Measurements from ENCODE around the gene DDI2.
"Not testable (repeated sequence)": the region's sequence is repeated elsewhere in the genome, so short reads cannot be mapped to it uniquely, and the experiment has no call there.

DDI2 gene

DNA sequence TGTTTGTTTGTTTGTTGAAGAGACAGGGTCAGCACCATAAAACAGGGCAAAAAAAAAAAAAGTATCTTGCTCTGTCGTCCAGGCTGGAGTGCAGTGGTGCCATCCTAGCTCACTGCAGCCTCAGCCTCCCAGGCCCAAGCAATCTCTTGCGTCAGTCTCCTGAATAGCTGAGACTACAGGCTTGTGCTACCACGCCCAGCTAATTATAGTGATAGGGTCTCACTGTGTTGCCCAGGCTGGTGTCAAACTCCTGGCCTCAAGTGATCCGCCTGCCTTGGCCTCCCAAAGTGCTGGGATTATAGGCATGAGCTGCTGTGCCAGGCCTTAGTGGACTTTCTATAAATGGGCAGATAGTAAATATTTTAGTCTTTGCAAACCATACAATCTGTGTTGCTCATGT lies 19.2 kb downstream of the DDI2 start:
- DNase-seq (ENCODE audit: low read depth in 2 of 2): no peak

DNA sequence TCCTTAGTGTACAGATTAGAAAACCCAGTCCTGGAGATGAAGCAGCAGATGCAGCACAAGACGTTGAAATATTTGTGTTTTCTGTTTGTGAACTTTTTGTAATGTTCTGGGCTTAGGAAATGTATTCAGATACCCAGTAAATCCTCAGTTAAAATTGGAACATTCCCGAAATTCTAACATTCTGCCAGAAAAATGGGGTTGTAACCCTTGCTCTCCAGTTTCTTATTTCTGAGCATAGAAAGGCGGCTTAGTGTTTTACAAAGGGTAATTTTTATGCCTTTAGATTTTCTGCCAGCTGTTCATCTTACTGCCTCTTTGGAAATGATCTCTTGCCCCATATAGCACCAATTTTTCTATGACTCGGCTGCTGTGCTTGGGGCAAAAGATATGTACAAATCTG lies 20.6 kb downstream of the DDI2 start:
- DNase-seq (ENCODE audit: low read depth in 2 of 2): no peak

DNA sequence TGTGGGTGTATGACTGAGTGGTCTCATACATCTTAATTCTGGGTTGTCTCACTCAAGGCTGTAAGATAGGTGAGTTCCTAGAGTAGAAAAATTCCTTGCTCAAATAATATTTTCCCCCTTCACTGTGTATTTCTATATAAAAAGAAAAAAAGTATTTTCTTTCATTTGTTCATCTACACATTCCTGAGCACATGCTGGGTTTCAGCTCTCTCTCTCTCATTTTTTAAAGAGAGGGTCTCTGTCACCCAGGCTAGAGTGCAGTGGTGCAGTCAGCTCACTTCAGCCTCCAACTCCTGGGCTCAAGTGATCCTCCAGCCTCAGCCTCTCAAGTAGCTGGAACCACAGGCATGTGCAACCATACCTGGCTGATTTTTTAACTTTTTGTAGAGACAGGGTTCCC lies 22.0 kb downstream of the DDI2 start:
- DNase-seq (ENCODE audit: low read depth in 2 of 2): no peak

DNA sequence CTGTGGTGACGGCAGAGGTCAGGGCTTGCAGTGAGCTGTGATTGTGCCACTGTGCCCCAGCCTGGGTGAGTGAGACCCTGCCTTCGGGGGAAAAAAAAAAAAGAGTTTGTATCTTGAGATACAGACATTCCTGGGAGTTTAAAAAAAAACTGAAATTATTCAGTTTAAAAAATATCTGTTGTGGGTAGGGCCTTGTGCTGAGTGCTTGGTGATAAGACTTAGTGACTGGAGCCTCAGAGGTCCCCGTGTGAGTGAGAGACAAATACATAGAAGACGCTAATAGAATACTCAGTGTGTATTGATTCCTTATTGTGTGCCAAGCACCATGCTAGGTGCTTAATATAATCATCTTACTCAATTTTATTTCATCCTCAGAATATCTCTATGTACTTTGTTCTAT lies 22.7 kb downstream of the DDI2 start:
- DNase-seq (ENCODE audit: low read depth in 2 of 2): no peak

DNA sequence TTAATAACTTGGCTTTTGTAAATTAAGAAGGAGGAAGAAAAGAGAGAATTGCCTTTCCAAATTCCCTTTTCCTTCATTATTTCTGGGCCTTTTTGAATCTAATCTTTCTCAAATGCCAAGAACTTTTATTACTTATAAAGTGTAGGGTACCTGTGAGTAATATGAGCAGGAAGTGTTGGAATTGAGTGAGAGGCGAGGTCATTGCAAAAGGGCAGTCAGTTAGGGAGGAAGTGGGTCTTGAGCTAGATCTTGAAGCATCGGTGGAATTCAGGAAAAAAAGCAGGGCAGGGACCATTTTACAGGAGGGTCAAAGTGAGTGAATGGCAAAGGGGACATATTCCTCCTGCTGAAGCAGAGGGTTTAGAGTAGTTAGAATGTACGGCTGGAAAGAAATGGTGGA lies 23.4 kb downstream of the DDI2 start:
- no peak for DNase-seq (ENCODE audit: low read depth in 2 of 2)

DNA sequence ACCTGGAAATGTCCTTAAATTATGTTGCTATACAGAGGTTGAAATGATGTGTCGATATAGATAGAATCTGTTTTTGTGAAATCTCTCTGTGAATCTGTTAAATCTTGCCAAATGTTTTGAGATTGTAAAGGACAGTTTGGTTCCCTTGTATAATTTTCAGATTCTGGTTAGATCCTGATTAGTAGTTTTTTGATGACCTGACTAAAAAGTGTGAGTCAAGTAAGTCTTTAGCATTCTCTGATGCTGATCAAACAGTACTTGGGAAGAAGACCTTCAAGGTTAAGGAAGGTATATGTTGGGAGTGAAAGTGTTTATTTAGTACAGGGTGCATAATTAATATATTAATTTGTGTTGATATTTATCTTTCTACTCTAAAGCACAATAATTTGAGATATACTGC lies 32.7 kb downstream of the DDI2 start:
- no peak for DNase-seq (ENCODE audit: low read depth in 2 of 2)

DNA sequence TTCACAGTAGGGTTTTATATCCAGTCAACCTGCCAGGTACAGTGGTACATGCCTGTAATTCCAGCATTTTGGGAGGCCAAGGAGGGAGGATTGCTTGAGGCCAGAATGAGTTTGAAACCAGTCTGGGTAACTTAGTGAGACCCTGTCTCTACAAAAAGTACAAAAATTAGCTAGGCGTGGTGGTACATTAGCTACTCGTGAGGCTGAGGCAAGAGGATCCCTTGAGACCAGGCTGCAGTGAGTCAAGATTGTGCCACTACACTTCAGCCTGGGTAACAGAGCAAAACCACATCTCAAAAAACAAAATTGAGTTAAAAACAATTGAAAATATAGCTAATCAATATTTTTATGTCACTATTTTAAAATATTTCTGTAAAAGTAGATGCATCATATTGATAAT lies 33.2 kb downstream of the DDI2 start:
- DNase-seq (ENCODE audit: low read depth in 2 of 2): no peak

DNA sequence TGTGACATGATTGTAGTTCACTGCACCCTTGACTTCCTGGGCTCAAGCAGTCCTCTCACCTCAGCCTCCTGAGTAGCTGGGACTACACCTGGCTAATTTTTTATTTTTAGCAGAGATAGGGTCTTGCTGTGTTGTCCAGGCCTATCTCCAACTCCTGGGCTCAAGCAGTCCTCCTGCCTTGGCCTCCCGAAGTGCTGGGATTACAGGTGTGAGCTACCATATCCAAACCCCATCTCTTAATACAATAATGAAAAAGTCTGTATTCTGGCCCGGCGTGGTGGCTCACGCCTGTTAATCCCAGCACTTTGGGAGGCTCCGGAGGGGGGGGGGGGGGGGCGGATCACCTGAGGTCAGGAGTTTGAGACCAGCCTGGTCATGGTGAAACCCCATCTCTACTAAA lies 34.9 kb downstream of the DDI2 start:
- not testable (repeated sequence) for DNase-seq (ENCODE audit: low read depth in 2 of 2)

DNA sequence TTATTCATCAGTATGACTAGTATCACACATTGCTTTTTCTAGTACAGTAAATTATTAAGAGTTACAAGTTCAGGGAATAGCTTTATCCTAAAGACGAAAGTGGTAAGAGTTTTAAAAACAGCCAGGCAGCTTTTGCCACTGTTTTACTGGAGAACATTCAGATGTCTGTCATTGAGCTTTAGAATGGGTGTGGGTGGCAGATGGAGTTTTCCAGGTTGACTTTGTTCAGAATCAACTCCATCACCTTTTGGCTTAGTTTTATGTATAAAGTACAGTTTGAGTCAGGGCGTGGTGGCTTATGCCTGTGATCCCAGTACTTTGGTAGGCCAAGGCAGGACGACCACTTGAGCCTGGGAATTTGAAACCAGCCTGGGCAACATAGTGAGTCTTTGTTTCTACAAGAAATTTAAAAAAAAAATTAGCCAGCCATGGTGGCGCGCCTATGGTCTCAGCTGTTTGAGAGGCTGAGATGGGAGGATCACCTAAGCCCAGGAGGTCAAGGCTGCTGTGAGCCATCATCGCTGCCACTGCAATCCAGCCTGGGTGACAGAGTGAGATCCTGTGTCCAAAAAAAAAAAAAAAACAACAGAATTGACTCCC lies 36.9 kb downstream of the DDI2 start:
- no peak for DNase-seq (ENCODE audit: low read depth in 2 of 2)

DNA sequence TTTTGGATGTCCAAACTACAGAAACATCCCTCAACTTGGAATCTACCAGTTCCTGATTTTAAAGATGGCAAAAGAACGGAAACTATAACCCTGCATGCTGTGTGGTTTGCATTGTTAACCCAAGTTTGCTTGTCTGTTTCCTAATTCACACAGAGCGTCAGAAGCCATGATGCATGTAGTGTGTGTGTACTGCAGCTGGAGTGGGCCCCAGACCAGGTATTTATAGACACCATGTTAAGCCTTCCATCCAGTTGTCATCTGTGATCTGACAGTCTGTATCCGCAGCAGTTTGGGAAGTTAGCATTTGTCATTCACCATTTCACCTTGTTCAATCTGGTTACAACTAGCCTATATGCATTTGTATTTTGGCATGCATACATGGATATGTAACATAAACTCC lies 39.2 kb downstream of the DDI2 start:
- no peak for DNase-seq (ENCODE audit: low read depth in 2 of 2)

DNA sequence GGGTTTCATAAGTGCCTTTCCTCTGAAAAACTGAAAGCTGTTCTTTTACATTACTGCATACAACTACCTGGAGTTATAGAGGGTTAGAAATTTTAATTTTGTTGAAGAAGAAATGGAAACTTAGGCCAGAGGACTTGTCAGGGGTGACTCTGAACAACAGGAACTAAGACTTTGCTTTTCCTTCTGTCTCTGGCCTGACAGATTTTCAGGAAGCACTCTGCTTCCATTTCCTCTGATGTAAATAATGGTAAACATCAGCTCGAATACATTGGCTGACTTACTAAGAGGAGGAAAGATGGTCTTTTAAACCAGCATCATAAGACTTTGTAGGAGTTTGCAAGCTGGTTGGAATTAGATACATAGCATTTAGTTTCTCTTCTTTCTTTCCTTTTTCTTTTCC lies 39.8 kb downstream of the DDI2 start:
- DNase-seq (ENCODE audit: low read depth in 2 of 2): no peak

DNA sequence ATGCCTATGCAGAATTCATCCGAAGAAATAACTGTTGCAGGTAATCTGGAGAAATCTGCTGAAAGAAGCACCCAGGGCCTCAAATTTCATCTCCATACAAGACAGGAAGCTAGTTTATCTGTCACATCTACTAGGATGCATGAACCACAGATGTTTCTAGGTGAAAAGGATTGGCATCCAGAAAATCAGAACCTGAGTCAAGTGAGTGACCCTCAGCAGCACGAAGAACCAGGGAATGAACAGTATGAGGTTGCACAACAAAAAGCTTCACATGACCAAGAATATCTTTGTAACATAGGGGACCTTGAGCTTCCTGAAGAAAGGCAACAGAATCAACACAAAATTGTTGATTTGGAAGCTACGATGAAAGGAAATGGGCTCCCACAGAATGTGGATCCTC lies 42.9 kb downstream of the DDI2 start:
- DNase-seq (ENCODE audit: low read depth in 2 of 2): no peak

DNA sequence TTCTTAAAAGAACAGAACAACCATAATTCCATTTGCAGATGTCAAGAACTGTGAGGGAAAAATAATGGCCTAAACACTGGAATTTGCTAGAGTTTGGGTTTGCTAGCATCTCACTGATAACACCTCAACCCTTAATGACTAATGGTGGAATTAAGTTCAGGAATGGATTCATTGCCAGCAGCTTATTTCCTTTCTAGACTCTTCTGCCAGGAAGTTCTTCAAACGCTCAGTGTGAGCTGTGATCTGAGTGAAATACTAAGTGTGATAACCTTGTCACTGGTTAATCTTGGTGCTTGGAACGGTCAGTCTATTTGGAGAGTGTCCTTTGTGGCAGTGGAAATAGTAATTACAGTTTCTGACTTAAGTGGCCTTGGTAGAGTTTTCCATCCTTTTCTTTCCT lies 45.2 kb downstream of the DDI2 start:
- DNase-seq (ENCODE audit: low read depth in 2 of 2): no peak

DNA sequence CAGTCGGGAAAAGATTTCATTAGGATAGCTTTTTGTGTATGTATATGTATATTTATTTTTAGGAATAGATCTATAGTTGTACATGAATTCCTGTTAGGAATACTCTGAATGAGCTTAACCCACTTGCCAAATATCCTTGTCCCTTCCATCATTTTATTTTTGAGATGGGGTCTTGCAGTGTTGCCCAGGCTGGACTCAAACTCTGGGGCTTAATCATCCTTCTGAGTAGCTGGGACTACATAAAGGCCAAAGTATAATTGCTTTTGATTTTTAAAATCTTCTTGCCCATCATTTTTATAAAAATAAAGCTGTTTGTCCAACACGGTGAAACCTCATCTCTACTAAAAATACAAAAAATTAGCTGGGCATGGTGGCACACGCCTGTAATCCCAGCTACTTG lies 46.7 kb downstream of the DDI2 start:
- no peak for DNase-seq (ENCODE audit: low read depth in 2 of 2)

DNA sequence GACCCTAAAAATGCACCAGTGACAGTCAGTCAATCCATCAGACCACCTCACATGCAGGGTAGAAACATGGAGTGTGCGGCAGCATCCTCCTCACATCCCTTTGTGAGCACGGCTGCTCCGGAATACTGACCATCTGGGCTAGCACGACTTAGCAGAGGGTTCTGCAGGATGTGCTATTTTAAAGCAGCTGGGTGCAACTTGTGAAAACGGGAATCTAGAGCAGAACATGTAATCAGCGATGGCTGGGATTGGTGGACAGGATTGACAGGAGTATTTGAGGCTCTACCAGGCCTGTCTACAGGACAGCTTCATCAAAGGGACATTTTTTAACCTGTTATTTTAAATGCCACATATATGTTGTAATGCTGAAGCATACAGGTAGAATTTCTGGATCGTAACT lies 50.1 kb downstream of the DDI2 start:
- DNase-seq (ENCODE audit: low read depth in 2 of 2): no peak

DNA sequence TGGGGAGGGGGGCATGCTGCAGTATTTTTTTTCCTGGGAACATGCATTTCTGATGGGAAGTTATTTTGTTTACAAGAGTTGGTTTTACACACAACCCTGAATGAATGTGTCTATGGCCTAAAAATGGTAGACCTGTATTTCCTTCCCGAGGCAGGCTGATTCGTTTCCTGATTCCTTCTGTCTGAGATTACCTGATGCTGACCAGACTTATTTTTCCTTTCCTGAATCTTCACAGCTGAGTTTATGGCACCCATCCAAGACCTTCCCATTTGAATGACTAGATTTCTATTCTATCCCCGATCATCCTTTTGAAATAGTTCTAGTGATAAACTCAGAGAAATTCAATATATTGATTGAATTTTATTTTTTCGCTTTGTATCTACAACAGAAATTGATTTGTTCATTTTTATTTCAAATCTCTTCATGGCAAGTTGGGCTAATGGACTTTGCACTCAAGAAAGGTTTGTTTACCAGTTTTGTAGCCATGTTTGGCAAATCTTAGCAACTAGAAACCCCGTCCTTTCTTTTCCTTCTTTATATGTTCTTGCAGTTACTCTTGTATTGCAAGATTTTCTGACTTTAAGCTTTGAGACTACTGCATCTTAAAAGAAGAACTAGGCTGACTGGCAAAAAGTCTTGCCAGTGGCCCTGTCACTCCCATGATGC lies 51.0 kb downstream of the DDI2 start:
- no peak for DNase-seq (ENCODE audit: low read depth in 2 of 2)

DNA sequence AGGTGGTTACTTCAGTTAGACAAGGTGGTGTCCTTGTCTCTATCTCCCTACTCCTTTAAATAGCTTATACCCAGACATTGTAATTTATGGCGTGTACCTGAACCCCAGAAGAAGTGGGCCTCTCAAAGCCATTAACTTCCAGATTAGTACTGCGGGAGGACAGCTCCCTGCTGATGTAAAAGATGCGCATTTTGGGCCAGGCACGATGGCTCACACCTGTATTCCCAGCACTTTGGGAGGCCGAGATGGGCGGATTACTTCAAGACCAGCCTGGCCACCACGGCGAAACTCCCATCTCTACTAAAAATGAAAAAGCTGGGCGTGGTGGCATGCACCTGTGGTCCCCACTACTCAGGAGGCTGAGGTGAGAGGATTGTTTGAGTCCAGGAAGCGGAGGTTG lies 51.8 kb downstream of the DDI2 start:
- DNase-seq (ENCODE audit: low read depth in 2 of 2): no peak

DNA sequence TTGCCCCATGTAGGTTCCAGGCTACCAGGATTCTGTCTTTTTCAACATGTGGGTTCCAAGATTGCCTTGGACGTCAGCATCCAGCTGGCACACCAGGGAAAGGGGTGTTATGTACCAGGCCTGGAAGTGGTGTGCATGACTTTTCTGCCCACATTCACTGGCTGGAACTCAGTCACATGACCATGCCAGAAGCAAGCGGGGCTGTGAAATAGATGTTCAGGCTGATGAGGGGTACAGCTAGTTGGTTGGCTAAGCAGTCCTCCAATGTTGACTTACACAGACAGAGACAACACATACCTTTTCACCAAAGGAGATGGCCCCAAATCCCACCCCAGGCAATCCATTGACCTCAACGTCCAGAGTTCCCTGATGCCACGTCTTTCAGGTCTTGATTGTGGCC lies 52.6 kb downstream of the DDI2 start:
- DNase-seq (ENCODE audit: low read depth in 2 of 2): no peak

DNA sequence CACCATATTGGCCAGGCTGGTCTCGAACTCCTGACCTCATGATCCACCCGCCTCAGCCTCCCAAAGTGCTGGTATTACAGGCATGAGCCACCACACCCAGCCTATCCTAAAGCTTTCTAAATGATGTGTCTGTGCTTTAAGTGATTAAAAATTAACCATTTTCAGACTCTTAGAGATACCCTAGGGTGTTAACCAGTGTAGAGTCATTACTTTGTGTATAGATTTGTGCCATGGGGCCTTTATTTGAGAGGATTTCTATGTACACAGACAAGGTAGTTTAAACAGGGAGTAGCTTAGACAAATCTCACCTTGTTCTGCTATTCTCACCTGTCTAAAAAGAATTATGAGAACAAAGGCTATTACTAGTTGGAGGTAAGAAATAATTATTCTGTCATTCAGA lies 54.2 kb downstream of the DDI2 start:
- no peak for DNase-seq (ENCODE audit: low read depth in 2 of 2)

DNA sequence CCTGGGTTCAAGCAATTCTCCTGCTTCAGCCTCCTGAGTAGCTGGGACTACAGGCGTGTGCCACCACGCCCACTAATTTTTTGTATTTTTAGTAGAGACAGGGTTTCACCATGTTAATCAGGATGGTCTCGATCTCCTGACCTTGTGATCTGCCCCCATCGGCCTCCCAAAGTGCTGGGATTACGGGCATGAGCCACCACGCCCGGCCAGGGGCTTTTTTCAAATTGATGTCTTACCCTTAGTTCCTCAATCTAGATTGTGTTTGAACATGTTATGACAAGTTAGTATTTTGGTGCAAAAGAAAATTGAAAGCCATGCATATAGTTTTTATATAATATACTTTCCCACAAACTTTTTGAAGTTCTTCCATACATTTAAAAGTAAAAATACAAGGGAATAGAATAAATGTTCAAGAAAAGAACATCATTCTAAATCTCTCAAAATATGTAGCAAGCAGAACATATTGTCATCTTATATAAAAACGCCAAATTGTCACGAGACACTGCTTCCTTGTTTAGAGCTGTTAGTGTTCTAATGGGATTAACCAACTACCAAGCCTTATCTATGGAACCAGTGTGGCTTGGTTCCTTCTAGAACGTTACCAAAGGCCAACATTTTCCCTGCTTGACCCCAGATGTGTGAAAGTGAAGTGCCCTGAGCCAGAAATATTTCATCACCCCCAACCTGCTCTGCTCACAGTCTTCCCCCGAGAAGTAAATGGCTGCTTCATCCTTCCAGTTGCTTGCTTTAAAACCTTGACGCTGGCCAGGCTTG lies 57.3 kb downstream of the DDI2 start:
- no peak for DNase-seq (ENCODE audit: low read depth in 2 of 2)

DNA sequence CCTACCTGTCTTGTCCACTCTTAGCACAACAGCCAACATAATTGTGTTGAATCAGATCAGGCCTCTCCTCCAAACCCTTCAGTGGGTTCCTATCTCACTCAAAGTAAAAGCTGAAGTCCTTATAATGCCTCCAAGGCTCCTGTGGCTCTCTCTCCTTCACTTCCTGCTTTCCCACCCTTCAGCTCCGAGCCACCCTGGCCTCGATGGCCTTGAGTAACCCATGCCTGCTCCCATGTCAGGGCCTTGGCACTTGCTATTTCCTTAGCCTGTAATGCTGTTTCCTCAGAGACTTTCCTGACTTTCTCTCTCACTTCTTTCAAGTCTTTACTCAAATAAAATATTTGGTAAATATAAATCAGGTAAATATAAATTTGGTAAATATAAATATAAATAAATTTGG lies 58.8 kb downstream of the DDI2 start:
- DNase-seq (ENCODE audit: low read depth in 2 of 2): no peak

DNA sequence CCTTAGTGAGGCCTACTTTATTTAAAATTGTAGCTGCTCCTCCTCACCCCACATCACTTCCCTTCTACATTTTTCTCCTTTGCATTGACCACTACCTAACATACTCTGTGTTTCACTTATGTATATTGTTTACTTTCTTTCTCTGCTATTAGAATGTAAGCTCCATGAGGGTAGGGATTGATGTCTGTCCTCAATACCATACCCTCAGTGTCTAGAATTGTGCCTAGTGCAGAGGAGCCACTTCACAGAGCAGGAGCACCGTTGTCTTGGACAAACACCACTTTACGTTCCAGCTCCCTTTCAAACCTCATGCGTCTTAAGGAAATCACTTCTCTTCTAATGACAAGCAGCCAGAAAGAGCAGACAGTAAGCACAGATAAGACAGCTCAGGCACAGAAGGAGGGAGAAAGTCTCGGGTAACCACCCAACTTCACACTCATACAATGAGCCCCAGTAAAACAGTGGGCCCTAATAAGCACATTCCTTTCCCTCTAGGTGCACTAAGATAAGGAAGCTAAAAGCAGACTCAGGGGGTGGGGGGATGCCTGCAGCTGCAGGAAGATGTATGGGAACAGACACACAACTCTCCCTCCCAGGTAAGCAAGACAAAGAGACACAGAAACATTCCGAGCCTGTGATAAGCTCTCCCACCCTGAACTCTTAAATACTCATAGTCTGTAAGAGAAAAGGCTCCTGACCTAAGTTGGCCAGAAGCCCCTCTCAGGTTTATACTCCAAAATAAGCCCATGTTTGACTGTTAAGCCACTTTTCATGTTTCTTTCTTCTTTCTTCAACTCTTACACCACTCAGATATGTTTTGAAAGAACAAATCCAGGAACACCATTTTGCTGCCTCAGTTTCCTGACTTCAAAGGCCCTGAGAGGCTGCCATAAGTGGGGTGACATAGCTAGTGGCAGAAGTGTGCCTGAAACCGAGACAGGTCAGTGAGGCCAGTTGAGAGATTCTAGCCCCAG lies 59.7 kb downstream of the DDI2 start:
- no peak for DNase-seq (ENCODE audit: low read depth in 2 of 2)
